ENCODE data around the gene CACFD1. TPM values are rescaled to one million over a fixed set of nuclear protein-coding genes. Genes with fewer than 3 reads are reported as not detected.
A peak's percentile ranks its signal among the peaks of the same experiment; 100 is the strongest.

CACFD1 gene
- total RNA-seq, 1 donor from 2014 or later: 42.6 TPM

DNA sequence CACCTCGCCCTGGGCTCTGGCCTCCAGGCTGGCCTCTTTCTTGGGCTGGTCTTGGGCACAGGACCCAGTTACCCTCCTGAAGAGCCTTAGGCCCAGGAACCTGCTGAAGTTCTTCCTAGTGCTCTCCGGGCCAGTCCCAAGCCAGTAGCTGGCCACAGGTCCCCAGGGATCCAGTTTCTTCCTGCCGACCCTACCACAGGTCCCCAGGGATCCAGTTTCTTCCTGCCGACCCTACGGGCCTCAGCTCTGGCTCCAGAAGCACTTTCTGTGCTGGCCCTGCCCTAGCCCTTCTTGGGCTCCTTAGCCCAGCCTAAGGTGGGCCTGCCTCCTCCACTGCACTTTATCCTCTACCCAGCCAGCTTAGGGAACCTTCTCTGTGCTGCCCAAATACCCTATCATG is 18.2 kb upstream of the CACFD1 start:
- peaks cover 3% of the 10 kb centered on the region for H3K27me3 Mint-ChIP-seq (ENCODE audit: low read depth)
- no peaks in the 10 kb centered on the region for H3K36me3 Mint-ChIP-seq (ENCODE audit: low read depth)
- H3K27ac Mint-ChIP-seq (ENCODE audit: unreplicated experiment): peak overlapping the region; percentile 62
- H3K4me3 Mint-ChIP-seq: no peak overlapping the region
- no peaks in the 10 kb centered on the region for H3K9me3 Mint-ChIP-seq
- TF ChIP-seq, protein P1, sequence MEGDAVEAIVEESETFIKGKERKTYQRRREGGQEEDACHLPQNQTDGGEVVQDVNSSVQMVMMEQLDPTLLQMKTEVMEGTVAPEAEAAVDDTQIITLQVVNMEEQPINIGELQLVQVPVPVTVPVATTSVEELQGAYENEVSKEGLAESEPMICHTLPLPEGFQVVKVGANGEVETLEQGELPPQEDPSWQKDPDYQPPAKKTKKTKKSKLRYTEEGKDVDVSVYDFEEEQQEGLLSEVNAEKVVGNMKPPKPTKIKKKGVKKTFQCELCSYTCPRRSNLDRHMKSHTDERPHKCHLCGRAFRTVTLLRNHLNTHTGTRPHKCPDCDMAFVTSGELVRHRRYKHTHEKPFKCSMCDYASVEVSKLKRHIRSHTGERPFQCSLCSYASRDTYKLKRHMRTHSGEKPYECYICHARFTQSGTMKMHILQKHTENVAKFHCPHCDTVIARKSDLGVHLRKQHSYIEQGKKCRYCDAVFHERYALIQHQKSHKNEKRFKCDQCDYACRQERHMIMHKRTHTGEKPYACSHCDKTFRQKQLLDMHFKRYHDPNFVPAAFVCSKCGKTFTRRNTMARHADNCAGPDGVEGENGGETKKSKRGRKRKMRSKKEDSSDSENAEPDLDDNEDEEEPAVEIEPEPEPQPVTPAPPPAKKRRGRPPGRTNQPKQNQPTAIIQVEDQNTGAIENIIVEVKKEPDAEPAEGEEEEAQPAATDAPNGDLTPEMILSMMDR (conservative IDR thresholded peaks at IDR 0.05): no peak
- DNase-seq (ENCODE audit: low read depth, low spot score): no peak
- H3K4me1 Mint-ChIP-seq: no peaks in the 10 kb centered on the region

DNA sequence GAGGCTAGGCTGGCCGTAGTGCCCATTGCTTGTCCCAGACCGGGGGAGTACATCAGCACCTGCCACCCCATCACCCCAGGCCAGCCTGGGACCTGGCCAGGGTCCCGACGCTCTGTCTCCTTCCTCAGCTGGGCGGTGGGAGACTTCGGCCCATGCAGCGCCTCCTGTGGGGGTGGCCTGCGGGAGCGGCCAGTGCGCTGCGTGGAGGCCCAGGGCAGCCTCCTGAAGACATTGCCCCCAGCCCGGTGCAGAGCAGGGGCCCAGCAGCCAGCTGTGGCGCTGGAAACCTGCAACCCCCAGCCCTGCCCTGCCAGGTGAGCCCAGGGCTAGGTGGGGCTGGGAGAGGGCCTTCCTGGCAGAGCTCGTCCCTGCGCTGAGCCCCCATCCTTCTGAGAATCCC is 16.5 kb upstream of the CACFD1 start:
- H3K27me3 Mint-ChIP-seq (ENCODE audit: low read depth): peaks cover 3% of the 10 kb centered on the region
- H3K4me1 Mint-ChIP-seq: no peaks in the 10 kb centered on the region
- TF ChIP-seq, protein P1 (conservative IDR thresholded peaks at IDR 0.05): no peak
- no peak overlapping the region for H3K27ac Mint-ChIP-seq (ENCODE audit: unreplicated experiment)
- no peak for DNase-seq (ENCODE audit: low read depth, low spot score)
- no peaks in the 10 kb centered on the region for H3K36me3 Mint-ChIP-seq (ENCODE audit: low read depth)
- no peak overlapping the region for H3K4me3 Mint-ChIP-seq
- no peaks in the 10 kb centered on the region for H3K9me3 Mint-ChIP-seq

DNA sequence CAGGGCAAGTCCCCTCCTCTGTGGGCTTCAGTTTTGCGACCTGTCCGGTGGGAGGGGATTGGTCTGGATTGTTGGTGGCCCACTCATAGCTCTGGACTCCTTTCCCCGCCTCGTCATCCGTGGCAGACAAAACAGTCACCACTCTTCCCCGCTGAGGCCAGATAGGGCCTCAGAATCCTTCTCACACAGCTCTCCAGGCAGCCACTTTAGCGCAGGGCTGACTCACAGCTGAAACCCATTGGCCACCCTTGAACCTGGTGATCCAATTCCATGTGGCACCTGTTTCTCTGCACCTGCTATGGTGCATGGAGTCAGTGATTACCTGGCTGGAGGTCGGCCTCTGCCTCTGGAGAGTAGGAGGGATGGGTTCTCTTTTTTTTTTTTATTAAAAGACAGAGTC is 15.8 kb upstream of the CACFD1 start:
- H3K36me3 Mint-ChIP-seq (ENCODE audit: low read depth): no peaks in the 10 kb centered on the region
- no peak overlapping the region for H3K27ac Mint-ChIP-seq (ENCODE audit: unreplicated experiment)
- no peaks in the 10 kb centered on the region for H3K4me1 Mint-ChIP-seq
- TF ChIP-seq, protein P1 (conservative IDR thresholded peaks at IDR 0.05): no peak
- no peaks in the 10 kb centered on the region for H3K9me3 Mint-ChIP-seq
- H3K4me3 Mint-ChIP-seq: no peak overlapping the region
- peaks cover 3% of the 10 kb centered on the region for H3K27me3 Mint-ChIP-seq (ENCODE audit: low read depth)
- DNase-seq (ENCODE audit: low read depth, low spot score): no peak

DNA sequence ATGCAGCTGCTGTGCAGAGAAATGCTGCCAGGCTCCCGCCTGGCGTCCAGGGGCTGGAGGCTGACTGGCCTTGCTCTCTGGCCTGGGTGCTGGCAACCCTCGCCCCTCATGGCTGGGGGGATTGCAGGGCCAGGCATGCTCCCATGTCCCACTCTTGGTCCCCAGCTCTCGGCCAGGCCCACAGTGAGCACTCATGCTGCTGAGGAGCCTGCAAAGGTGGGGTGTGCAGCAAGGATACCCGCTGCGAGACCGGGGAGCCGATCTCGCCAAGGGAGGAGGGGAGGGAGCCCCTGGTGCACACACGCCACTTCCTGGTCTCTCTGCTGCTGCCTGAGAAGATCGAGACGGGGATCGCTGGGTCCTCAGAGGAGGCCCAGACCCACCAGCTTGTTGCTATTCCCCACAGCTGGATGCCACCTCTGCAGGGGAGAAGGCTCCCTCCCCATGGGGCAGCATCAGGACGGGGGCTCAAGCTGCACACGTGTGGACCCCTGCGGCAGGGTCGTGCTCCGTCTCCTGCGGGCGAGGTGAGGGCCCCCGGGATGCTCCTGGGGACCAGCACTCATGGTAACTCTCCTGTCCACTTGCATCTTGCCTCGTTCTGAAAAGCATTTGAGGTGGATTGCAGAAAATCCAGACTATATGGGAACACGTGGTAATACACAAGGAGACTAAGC is 14.3 kb upstream of the CACFD1 start:
- Mint-ChIP-seq H3K4me3 (no peak overlapping the region), H3K4me1 (no peaks in the 10 kb centered on the region), H3K27me3 (ENCODE audit: low read depth) (peaks cover 3% of the 10 kb centered on the region), H3K9me3 (no peaks in the 10 kb centered on the region), H3K36me3 (ENCODE audit: low read depth) (no peaks in the 10 kb centered on the region), H3K27ac (ENCODE audit: unreplicated experiment) (no peak overlapping the region)
- no peak for DNase-seq (ENCODE audit: low read depth, low spot score)
- TF ChIP-seq, protein P1 (conservative IDR thresholded peaks at IDR 0.05): no peak

DNA sequence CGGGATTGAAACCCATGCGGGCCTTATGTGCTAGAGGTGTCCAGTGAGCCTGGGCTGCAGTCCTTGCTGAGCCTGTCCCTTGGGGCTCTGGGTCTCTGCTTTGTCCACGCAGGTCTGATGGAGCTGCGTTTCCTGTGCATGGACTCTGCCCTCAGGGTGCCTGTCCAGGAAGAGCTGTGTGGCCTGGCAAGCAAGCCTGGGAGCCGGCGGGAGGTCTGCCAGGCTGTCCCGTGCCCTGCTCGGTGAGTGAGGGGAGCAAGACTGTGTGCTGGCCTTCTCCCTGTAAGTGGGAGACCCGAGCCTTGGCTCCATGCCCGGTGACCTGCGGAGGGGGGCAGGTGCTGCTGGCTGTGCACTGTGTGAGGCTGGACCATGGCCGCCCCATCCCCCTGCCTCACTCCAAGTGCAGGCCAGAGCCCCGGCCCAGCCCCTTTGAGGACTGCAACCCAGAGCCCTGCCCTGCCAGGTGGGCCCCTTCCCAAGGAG is 11.2 kb upstream of the CACFD1 start:
- H3K4me1 Mint-ChIP-seq: no peaks in the 10 kb centered on the region

More for the DNA sequence above, 11.2 kb upstream of the CACFD1 start:
- Mint-ChIP-seq H3K36me3 (ENCODE audit: low read depth) (no peaks in the 10 kb centered on the region), H3K9me3 (no peaks in the 10 kb centered on the region), H3K27ac (ENCODE audit: unreplicated experiment) (no peak overlapping the region), H3K27me3 (ENCODE audit: low read depth) (peaks cover 3% of the 10 kb centered on the region), H3K4me3 (no peak overlapping the region)
- DNase-seq (ENCODE audit: low read depth, low spot score): no peak
- TF ChIP-seq, protein P1 (conservative IDR thresholded peaks at IDR 0.05): no peak
